Activated CD8-positive, alpha-beta memory T cell treated with anti-CD3 and anti-CD28 coated beads, Interleukin-2, amount 50 U/mL, for 48 hours (primary cell): ENCODE measurements around the gene PTPN13.
"Not testable (repeated sequence)": the region's sequence is repeated elsewhere in the genome, so short reads cannot be mapped to it uniquely, and the experiment has no call there.

Source experiments
- DNase-seq: peaks from one replicate; pipeline ENCODE4 v3.0.0-alpha.2; 2020

Gene PTPN13

GRCh38 chr4:86653237-86653865 is 59.2 kb downstream of the PTPN13 start:
- peak; percentile 59 for DNase-seq

GRCh38 chr4:86656781-86657180 is 62.7 kb downstream of the PTPN13 start:
- DNase-seq: not testable (repeated sequence)

- no peak for DNase-seq
These were observed 63.3 kb downstream of the PTPN13 start for GRCh38 chr4:86657382-86657781.

- no peak for DNase-seq
These were observed 63.8 kb downstream of the PTPN13 start for GRCh38 chr4:86657910-86658309.

- no peak for DNase-seq
These were observed 66.3 kb downstream of the PTPN13 start for GRCh38 chr4:86660401-86660800.

GRCh38 chr4:86661006-86661405 is 66.9 kb downstream of the PTPN13 start:
- DNase-seq: no peak

- no peak for DNase-seq
These were observed 67.3 kb downstream of the PTPN13 start for GRCh38 chr4:86661418-86661817.

- no peak for DNase-seq
These were observed 70.8 kb downstream of the PTPN13 start for GRCh38 chr4:86664959-86665358.

- DNase-seq: no peak
These were observed 76.2 kb downstream of the PTPN13 start for GRCh38 chr4:86670298-86670697.

GRCh38 chr4:86670756-86671155 is 76.6 kb downstream of the PTPN13 start:
- no peak for DNase-seq

DNA sequence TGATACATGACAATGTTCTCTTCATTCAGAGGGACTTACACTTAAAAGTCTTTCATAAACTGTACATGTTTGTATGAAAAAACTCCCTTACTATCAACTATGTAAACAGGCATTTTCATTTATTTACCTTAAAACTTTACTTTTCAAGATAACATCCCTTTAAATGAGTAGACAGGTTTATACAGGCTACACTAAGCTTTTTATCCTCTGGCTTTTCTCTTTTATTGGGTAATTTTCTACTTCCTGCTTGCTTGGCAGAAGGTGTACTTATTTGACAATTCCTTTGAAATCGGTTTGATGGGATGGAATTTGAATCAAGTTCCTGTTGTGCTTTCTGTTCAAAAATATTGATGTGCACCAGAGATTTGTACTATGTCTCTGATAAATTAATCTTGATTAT is 81.4 kb downstream of the PTPN13 start:
- no peak for DNase-seq

DNA sequence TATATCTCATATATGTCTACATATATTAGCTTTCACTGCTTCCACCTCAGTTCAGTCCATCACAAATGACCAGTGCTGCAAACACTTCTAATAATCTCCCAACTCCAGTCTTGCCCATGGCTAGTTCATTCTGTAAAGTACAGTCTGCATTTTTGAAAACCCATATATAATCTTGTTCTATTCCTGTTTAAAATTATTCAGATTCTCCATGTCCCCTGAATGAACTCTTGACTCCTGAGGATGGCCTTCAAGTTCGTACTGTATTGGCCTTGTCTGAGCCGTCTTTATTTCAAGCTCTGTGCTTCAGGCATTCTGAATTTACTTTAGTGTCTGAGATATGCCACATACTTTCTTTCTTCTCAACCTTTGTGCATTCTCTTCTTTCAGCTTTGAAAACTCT is 84.7 kb downstream of the PTPN13 start:
- no peak for DNase-seq

DNA sequence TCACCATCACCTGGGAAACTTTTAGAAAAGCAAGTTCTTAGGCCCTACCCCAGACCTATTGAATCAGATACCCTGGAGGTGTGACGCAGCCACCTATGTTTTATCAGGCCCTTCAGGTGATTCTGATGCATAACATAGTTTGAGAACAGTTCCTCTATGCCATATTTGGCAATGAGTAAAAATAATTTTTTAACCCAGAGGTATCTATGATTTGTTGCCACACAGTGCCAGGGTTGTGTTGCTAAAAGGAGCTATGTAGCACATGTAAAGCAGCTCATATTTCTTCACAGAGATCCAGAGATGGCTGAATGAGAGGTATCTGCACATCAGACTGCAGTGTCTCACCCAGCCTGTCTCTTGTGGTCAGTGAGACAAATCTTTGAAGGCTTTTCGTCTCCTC is 85.3 kb downstream of the PTPN13 start:
- DNase-seq: no peak

- DNase-seq: no peak
These were observed 89.1 kb downstream of the PTPN13 start for GRCh38 chr4:86683167-86683566.

DNA sequence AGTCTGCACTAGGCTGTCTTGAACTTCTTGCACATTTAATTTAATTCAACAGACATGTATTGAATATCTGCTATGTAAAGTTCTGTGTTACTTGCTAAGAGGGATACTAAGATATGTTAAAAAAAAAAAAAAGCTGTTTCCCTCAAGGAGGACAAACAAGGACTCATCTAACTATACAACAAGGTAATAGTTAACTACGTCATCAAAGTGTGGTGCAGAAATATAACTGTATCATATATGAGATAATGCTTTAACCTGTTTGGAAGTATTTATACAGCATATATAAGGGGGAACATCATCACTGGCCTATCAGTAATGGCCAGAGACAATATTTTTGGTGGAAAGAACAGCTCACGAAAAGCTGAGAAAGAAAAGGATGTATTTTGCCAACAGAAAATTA is 89.9 kb downstream of the PTPN13 start:
- DNase-seq: no peak

DNA sequence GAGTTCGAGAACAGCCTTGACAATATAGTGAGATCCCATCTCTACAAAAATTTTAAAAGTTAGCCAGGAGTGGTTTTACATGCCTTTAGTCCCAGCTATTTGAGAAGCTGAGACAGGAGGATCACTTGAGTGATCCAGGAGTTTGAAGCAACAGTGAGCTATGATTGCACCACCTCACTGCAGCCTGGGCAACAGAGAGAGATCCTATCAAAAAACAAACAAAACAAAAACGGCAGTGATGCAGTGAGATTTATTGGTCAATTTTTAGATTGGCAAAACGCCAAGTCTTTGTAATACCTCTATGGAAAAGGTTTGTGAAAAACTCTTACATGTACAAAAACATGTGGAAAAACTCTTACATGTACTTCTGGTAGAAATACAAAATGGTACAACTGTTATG is 91.3 kb downstream of the PTPN13 start:
- no peak for DNase-seq

DNA sequence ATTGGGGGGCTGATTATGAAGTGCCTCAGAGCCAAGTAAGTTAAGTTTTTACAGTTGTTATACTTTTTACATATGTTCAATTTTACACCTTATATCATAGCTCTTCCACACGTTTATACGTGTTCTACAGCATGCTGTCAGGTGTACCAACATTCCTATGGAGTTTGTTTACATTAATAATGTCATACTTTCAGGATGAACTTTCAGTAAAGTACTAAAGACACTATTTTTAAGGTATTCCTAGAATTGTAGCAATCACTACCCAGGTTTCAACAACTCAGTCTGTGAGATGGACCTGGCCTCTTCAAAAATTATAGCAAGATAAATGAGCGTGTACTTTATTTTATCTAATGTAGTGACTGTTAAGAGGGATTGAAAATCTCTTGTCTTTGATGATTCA is 92.6 kb downstream of the PTPN13 start:
- DNase-seq: no peak

GRCh38 chr4:86688026-86688425 is 93.9 kb downstream of the PTPN13 start:
- no peak for DNase-seq

DNA sequence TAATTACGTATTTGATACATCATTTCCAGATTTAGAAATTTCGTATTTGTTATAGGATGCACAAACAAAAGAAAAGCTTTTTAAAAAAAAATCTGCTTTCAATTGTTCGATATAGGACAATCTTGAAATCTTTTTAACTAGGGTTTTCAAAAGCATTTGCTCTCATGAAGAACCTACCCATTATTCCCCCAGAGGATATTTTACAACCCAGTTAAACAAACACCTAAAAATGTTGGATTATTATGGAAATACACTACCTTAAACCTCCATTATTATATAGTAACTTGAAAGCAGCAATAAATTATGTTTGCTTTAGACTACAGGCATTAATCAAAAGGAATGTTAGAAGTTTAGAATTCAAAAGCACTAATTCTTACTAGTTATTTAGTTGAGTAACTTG is 110.5 kb downstream of the PTPN13 start:
- no peak for DNase-seq

DNA sequence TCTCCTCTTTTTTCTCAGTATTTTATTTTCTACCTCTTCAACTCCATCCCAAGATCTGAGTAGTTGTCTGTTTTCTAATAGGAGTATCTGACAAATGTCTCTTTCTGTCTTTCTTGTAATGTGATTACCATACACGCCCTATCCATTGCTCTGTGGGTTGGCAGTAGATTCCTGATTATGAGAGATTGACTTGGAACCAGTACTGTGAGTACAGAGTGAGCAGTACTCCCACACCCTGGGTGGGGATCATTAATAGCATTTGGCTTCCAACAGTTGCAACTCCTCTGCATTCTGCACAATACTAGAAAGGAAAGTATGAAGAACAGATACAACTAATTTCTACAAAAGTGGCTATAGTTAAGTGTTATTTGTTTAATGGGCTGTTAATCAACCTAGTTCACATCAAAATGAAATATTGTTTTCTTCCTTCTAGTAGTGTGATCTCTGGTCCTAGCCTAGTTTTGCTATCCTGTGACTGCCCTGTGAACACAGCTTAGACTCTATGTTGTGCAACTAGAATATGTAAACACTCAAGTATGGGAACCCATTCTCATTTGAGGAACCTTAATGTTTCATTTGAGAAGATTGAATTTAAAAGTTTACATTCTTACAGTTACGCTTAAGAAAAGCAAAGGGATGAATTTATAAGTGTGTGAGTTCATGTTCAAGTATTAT is 112.9 kb downstream of the PTPN13 start:
- DNase-seq: no peak

DNA sequence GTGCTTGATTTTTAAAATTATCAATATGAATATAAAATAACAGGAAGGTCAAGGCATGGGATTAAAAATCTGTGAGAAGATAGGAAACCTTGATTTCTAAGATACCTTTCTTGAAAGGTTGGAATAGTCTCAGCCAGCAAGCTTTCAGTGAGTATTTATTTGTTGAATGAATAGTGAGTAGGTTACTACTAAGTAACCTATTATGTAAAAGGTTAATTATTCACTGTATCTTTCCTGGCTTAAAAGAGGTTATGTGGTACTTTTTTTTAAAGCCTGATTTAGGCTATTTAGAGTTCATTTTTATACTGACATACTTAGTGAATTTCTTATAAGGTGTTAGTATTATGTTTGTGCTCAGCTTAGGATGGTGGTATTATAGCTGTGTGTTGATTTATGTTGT is 123.5 kb downstream of the PTPN13 start:
- no peak for DNase-seq

DNA sequence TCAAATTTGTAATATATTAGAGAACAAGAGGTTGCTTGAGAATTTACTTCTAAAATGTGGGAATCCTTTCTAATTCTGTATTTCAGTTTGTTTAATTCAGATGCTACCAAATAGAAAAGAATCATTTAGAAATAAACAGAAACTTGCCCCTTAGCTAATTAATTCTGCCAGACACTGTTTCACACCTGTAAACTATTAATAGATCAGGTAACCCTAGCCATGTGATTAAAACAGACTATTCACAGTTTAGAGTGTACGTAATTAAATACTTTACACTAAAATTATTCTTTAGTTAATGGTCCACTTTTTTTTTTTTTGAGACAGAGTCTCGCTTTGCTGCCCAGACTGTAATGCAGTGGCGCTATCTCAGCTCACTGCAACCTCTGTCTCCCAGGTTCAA is 124.0 kb downstream of the PTPN13 start:
- DNase-seq: no peak

DNA sequence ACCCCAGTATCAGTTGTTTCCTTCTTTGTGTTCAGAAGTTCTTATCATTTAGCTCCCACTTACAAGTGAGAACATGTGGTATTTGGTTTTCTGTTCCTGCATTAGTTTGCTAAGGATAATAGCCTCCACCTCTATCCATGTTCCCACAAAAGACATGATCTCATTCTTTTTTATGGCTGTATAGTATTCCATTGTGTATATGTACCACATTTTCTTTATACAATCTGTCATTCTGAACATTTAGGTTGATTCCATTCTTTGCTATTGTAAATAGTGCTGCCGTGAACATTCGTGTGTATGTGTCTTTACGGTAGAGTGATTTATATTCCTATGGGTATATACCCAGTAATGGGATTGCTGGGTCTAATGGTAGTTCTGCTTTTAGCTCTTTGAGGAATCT is 125.0 kb downstream of the PTPN13 start:
- DNase-seq: not testable (repeated sequence)

- DNase-seq: no peak
These were observed 126.5 kb downstream of the PTPN13 start for GRCh38 chr4:86720508-86721068.

- DNase-seq: no peak
These were observed 127.3 kb downstream of the PTPN13 start for GRCh38 chr4:86721412-86721811.
